GM19438 (cell line): ENCODE measurements around the gene TIMP2.

Source experiments
- ATAC-seq: cut with Tn5 transposase; IDR thresholded peaks from one replicate; pipeline ENCODE4 v1.9.1; 2021; ENCODE audit warnings: low read depth; ENCODE audit not compliant: unreplicated experiment

Gene TIMP2

GRCh38 chr17:78821961-78822360 is 103.2 kb downstream of the TIMP2 start:
- ATAC-seq, result no peak

GRCh38 chr17:78820841-78821240 is 104.3 kb downstream of the TIMP2 start:
- no peak for ATAC-seq

- ATAC-seq, result no peak
Measured at GRCh38 chr17:78819806-78820792, 105.1 kb downstream of the TIMP2 start.

DNA sequence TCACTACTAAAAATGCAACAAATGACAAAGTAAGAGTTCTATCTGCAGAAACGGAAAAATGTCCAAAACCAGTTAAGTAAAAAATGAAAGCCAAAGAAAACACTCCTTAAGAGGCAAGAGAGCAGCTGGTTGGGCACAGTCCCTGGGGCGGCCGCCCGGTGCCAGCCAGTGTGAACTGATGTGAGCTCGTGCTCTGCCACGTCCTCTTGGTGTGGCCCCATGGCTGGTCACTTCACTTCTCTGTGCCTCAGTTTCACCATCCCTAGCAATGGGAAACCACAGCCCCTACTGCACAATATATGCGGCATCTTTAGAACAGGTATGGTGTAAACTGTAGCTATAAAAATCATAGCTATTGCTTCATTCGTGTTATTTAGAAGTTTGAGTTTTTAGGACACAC is 105.8 kb downstream of the TIMP2 start:
- no peak for ATAC-seq

- ATAC-seq, result no peak
Measured at GRCh38 chr17:78818932-78819331, 106.3 kb downstream of the TIMP2 start.

- no peak for ATAC-seq
Measured at GRCh38 chr17:78818152-78818846, 106.9 kb downstream of the TIMP2 start.

DNA sequence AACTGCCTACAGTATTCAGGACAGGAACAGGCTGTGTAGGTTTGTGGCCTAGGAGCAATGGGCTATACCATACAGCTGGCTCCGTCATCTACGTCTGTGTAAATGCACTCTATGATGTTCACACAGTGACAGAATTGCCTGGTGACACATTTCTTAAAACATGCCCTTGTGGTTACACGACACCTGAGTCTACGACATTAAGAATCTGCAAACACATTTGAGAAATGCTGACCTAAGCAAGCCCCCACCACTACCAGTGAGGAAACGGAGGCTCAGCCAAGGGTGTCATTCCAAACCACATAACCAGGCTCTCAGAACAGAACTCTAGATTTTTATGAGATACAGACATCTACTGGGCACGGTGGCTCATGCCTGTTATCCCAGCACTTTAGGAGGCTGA is 108.1 kb downstream of the TIMP2 start:
- ATAC-seq, result no peak

DNA sequence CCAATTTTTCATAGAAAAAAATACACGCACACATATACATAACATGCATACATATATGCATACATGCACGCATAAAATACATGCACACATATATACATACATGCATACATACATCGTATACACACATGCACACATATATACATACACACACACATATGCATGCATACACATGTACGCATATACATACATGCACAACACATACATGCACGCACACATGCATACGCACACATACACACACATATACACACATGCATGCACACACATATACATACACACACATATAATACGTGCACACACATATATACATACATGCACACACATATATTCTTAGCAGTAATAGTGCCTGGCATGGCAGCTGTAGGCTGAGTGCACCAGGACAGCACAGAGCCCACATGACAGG is 109.5 kb downstream of the TIMP2 start:
- ATAC-seq, result no peak

GRCh38 chr17:78812855-78813254 is 112.3 kb downstream of the TIMP2 start:
- ATAC-seq, result no peak

DNA sequence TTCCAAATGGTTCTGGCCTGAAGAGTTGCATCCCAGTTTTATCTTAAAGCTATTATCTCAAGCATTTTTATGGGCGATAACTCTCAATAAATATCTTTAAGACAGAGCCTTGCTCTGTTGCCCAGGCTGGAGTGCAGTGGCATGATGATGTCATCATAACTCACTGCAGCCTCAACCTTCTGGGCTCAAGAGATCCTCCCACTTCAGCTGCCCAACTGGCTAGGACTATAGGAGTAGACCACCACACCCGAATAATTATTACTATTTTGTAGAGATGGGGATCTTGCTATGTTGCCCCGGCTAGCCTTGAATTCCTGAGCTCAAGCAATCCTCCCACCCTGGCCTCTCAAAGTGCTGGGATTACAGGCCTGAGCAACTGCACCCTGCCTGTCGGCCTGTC is 117.0 kb downstream of the TIMP2 start:
- ATAC-seq, result no peak

DNA sequence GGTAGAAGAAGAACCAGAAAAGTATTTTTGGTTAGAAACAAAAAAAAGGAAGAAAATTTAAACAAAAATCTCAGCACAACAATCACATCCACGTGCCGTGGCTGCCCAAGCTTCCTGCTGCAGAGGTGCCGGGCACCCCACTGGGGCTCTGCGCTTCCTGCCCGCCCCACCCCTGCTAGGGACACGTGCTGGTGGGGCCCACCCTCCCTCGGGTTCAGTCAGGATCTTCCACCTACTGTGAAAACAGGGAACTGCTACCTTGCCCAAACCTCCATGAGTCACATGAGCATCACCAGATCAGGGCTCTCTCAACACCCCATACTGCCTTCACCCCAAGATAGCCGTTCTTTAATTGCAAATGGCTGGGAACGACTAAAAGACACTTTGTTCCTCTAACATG is 118.7 kb downstream of the TIMP2 start:
- no peak for ATAC-seq

DNA sequence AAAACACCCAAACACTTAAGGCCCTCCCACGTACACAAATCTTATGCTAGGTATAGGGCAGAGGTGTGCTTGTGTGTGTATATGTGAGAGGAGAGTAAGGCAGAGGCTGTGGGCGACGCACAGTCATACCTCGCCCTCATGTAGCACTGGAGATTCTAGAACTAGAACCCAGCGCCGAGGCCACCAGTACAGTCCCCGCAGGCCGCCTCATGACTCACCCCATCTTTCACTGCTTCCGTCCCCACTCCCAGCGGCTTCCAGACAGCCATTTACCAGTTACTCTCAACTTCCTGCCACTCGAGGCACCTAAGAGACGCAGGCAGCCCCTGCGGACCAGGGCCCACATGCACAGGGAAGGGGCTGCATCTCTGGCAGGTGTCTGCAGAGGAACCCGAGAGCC is 119.9 kb downstream of the TIMP2 start:
- ATAC-seq, result no peak

DNA sequence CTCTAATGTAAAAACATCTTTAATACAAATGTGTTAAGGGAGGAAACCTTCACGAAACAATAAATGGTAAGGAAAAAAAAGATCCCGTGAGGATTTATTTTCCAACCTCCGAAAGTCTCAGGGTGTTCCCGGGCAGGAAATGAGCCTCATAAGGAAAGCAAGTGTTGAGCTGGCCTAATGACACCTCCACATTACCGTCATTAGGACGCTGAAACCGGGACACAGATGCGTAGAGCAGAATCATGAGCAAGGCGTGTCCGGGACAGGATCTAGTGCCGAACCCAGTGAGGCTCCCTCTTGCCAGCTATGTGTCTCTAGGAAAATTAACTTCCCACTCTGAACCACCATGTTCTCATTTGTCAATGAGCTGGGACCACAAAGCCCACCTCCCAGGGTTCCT is 120.4 kb downstream of the TIMP2 start:
- ATAC-seq, result no peak

- ATAC-seq, result no peak
Measured at GRCh38 chr17:78803186-78803845, 121.9 kb downstream of the TIMP2 start.
